GM18861 (cell line): ENCODE data around the gene PLCB4.
A peak's percentile ranks its signal among the peaks of the same experiment; 100 is the strongest.

Source experiments
- ATAC-seq: cut with Tn5 transposase; IDR thresholded peaks from one replicate; pipeline ENCODE4 v1.9.1; 2021; ENCODE audit not compliant: unreplicated experiment

Gene PLCB4

GRCh38 chr20:9478771-9479170 lies 409.9 kb downstream of the PLCB4 start:
- no peak for ATAC-seq

GRCh38 chr20:9480066-9480465 lies 411.2 kb downstream of the PLCB4 start:
- no peak for ATAC-seq

GRCh38 chr20:9482180-9482579 lies 413.3 kb downstream of the PLCB4 start:
- no peak for ATAC-seq

GRCh38 chr20:9483131-9483530 lies 414.2 kb downstream of the PLCB4 start:
- ATAC-seq = no peak

- no peak for ATAC-seq
Measured at GRCh38 chr20:9485614-9486340, 416.9 kb downstream of the PLCB4 start.

- ATAC-seq = no peak
Measured at GRCh38 chr20:9487231-9487630, 418.3 kb downstream of the PLCB4 start.

- no peak for ATAC-seq
Measured at GRCh38 chr20:9488063-9488462, 419.2 kb downstream of the PLCB4 start.

- no peak for ATAC-seq
Measured at GRCh38 chr20:9490161-9490560, 421.3 kb downstream of the PLCB4 start.

- ATAC-seq = no peak
Measured at GRCh38 chr20:9490631-9491030, 421.7 kb downstream of the PLCB4 start.

GRCh38 chr20:9491324-9491723 lies 422.4 kb downstream of the PLCB4 start:
- no peak for ATAC-seq

GRCh38 chr20:9492067-9492466 lies 423.2 kb downstream of the PLCB4 start:
- no peak for ATAC-seq

- ATAC-seq = no peak
Measured at GRCh38 chr20:9493803-9494202, 424.9 kb downstream of the PLCB4 start.

- no peak for ATAC-seq
Measured at GRCh38 chr20:9495701-9496100, 426.8 kb downstream of the PLCB4 start.

- ATAC-seq = no peak
Measured at GRCh38 chr20:9496155-9496554, 427.3 kb downstream of the PLCB4 start.

GRCh38 chr20:9498322-9498721 lies 429.4 kb downstream of the PLCB4 start:
- ATAC-seq = no peak

GRCh38 chr20:9499126-9499899 lies 430.4 kb downstream of the PLCB4 start:
- ATAC-seq = no peak

GRCh38 chr20:9500121-9500520 lies 431.2 kb downstream of the PLCB4 start:
- peak; percentile 70 for ATAC-seq

GRCh38 chr20:9501473-9501872 lies 432.6 kb downstream of the PLCB4 start:
- no peak for ATAC-seq

- no peak for ATAC-seq
Measured at GRCh38 chr20:9503526-9504245, 434.8 kb downstream of the PLCB4 start.

GRCh38 chr20:9506280-9506821 lies 437.5 kb downstream of the PLCB4 start:
- ATAC-seq = no peak

- no peak for ATAC-seq
Measured at GRCh38 chr20:9506964-9507369, 438.1 kb downstream of the PLCB4 start.
